HCT116 (cell line): Measurements from ENCODE around the gene MYO7B.

Source experiments
- EGR1 ChIP-seq: IDR thresholded peaks from 2 replicates; pipeline ENCODE4 v1.6.1; 2012; ENCODE audit warnings: low read depth
- EZH2phosphoT487 ChIP-seq: fragments of 200-600 bp; IDR thresholded peaks from 2 replicates; pipeline ENCODE4 v1.6.1; 2018; ENCODE audit warnings: antibody characterized with exemption, borderline replicate concordance
- POLR2A ChIP-seq: IDR thresholded peaks from 2 replicates; pipeline ENCODE4 v1.7.0; 2011; ENCODE audit warnings: borderline replicate concordance; ENCODE audit not compliant: insufficient read depth, insufficient read length; ENCODE audit errors: extremely low read depth
- SIN3A ChIP-seq: IDR thresholded peaks from 2 replicates; pipeline ENCODE4 v1.6.1; 2012; ENCODE audit warnings: low read depth
- SRF ChIP-seq: IDR thresholded peaks from 2 replicates; pipeline ENCODE4 v1.6.1; 2012; ENCODE audit warnings: low read depth
- TCF7L2 ChIP-seq: IDR thresholded peaks from 2 replicates; pipeline ENCODE4 v1.7.0; 2011; ENCODE audit warnings: borderline replicate concordance, inconsistent platforms; ENCODE audit not compliant: insufficient read depth, insufficient read length; ENCODE audit errors: extremely low read depth
- YY1 ChIP-seq: IDR thresholded peaks from 2 replicates; pipeline ENCODE4 v1.6.1; 2011; ENCODE audit warnings: low read length, low read depth, moderate library complexity, mild to moderate bottlenecking; ENCODE audit not compliant: insufficient replicate concordance; ENCODE audit errors: extremely low read depth
- TF ChIP-seq, protein P1 (sequence below), 3 experiments: fragments of 200-600 bp in 1 of 3; sonication (generic) in 1 of 3; IDR thresholded peaks in 2 of 3; conservative IDR thresholded peaks in 1 of 3; 2 replicates each; pipeline ENCODE4 v1.5.1; 2012 to 2017; ENCODE audit warnings: low read depth in 2 of 3, low read length in 2 of 3, antibody characterized with exemption in 1 of 3, borderline replicate concordance in 1 of 3, control low read depth in 1 of 3, mild to moderate bottlenecking in 1 of 3, mixed read lengths in 1 of 3, mixed run types in 1 of 3, moderate library complexity in 1 of 3; ENCODE audit not compliant: insufficient read depth in 1 of 3

DNA sequence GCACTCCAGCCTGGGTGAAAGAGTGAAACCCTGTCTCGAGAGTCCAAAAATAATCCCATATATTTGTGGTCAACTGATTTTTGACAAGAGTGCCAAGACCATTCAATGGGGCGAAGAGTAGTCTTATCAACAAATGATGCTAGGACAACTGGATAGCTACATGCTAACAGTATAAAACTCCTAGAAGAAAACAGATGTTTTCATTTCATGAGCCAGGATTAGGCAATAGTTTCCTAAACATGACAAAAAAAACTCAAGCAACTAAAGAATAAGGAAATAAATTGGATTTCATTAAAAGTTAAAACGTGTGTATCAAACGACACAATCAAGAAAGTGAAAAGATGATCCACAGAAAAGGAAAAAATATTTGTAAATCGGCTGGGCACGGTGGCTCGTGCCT, 133.6 kb downstream of the MYO7B start:
- no peak for TF ChIP-seq SRF
- TF ChIP-seq, protein P1, sequence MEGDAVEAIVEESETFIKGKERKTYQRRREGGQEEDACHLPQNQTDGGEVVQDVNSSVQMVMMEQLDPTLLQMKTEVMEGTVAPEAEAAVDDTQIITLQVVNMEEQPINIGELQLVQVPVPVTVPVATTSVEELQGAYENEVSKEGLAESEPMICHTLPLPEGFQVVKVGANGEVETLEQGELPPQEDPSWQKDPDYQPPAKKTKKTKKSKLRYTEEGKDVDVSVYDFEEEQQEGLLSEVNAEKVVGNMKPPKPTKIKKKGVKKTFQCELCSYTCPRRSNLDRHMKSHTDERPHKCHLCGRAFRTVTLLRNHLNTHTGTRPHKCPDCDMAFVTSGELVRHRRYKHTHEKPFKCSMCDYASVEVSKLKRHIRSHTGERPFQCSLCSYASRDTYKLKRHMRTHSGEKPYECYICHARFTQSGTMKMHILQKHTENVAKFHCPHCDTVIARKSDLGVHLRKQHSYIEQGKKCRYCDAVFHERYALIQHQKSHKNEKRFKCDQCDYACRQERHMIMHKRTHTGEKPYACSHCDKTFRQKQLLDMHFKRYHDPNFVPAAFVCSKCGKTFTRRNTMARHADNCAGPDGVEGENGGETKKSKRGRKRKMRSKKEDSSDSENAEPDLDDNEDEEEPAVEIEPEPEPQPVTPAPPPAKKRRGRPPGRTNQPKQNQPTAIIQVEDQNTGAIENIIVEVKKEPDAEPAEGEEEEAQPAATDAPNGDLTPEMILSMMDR (IDR thresholded peaks at IDR 0.05 in 2 of 3, conservative IDR thresholded peaks at IDR 0.05 in 1 of 3; ENCODE audit: borderline replicate concordance in 1 of 3, insufficient read depth in 1 of 3, low read depth in 2 of 3, low read length in 2 of 3): no peak
- TF ChIP-seq POLR2A: no peak
- no peak for TF ChIP-seq EGR1
- no peak for TF ChIP-seq EZH2phosphoT487
- no peak for TF ChIP-seq SIN3A
- no peak for TF ChIP-seq TCF7L2
- TF ChIP-seq YY1: no peak
